GM13976 (cell line): ENCODE results near the gene ATP11A.

ENCODE experiments used
- DNase-seq: peaks from one replicate; pipeline ENCODE4 v3.0.0; 2012; ENCODE audit warnings: low spot score
- CTCF ChIP-seq: IDR thresholded peaks from 2 replicates; pipeline ENCODE4 v1.5.1; 2012; ENCODE audit warnings: borderline replicate concordance, mild to moderate bottlenecking; ENCODE audit not compliant: insufficient read depth; ENCODE audit errors: extremely low read depth, missing control alignments, control extremely low read depth
- in situ Hi-C: fragments of 300-500 bp; cut with MboI; formaldehyde crosslinking; loops from one replicate; pipeline ENCODE4 v1.12.0; 2022; ENCODE audit warnings: low sequenced_read_pairs, mixed read lengths, inconsistent platforms; ENCODE audit not compliant: unreplicated experiment

Gene ATP11A

GRCh38 chr13:112802802-112803195, 113.0 kb downstream of the ATP11A start:
- no peak for DNase-seq
- in situ Hi-C loops: no loop called here

GRCh38 chr13:112803422-112803821, 113.6 kb downstream of the ATP11A start:
- DNase-seq: peak; percentile 63
- in situ Hi-C loops: no loop called here

More at GRCh38 chr13:112802802-112803195, 113.0 kb downstream of the ATP11A start:
- no peak for TF ChIP-seq CTCF

GRCh38 chr13:112804374-112804773, 114.5 kb downstream of the ATP11A start:
- in situ Hi-C loops: no loop called here
- TF ChIP-seq CTCF: no peak
- no peak for DNase-seq

More at GRCh38 chr13:112803422-112803821, 113.6 kb downstream of the ATP11A start:
- no peak for TF ChIP-seq CTCF

- in situ Hi-C loops: no loop called here
- DNase-seq: no peak
These were observed 117.2 kb downstream of the ATP11A start for GRCh38 chr13:112806739-112807652.

GRCh38 chr13:112807653-112808376, 118.0 kb downstream of the ATP11A start:
- in situ Hi-C loops: no loop called here
- TF ChIP-seq CTCF: no peak
- no peak for DNase-seq

More at GRCh38 chr13:112806739-112807652, 117.2 kb downstream of the ATP11A start:
- no peak for TF ChIP-seq CTCF

GRCh38 chr13:112808377-112809140, 118.7 kb downstream of the ATP11A start:
- no peak for TF ChIP-seq CTCF
- in situ Hi-C loops: no loop called here
- DNase-seq: no peak
